Esophagus squamous epithelium (tissue), 5 donors: ENCODE results near the gene GPRASP3. TPM values are rescaled to one million over a fixed set of nuclear protein-coding genes. Genes with fewer than 3 reads are reported as not detected.

ENCODE experiments used
- DNase-seq: peaks from one replicate; lab custom pipeline; 2025; lab: John Stamatoyannopoulos, UW
- H3K27ac ChIP-seq, 4 donors: fragments of 200-600 bp; sonication (generic); one replicate each; pipeline ENCODE4 v1.5.1; 2016 to 2019; ENCODE audit warnings: mild to moderate bottlenecking in 1 of 4
- H3K27me3 ChIP-seq, 4 donors: fragments of 200-600 bp; sonication (generic); 1 replicate in 3 of 4; 2 replicates in 1 of 4; pipeline versions ENCODE4 v1.5.1 to v1.6.0; 2017 to 2021; ENCODE audit warnings: antibody characterized with exemption in 1 of 4
- H3K36me3 ChIP-seq, 3 donors: fragments of 200-600 bp; sonication (generic); one replicate each; pipeline ENCODE4 v1.5.1; 2016 to 2019
- H3K4me1 ChIP-seq, 3 donors: fragments of 200-600 bp; sonication (generic); one replicate each; pipeline ENCODE4 v1.5.1; 2017 to 2019
- H3K4me3 ChIP-seq, 4 donors: fragments of 200-600 bp; sonication (generic); 1 replicate in 3 of 4; 2 replicates in 1 of 4; pipeline ENCODE4 v1.5.1; 2016 to 2019; ENCODE audit warnings: mild to moderate bottlenecking in 2 of 4, moderate library complexity in 1 of 4
- H3K9me3 ChIP-seq, 3 donors: fragments of 200-600 bp; sonication (generic); one replicate each; pipeline ENCODE4 v1.5.1; 2016 to 2019
- CTCF ChIP-seq, 6 experiments: fragments of 450-650 bp in 4 of 6; fragments of 200-600 bp in 2 of 6; sonication (generic) in 2 of 6; IDR thresholded peaks; one replicate each; pipeline ENCODE4 v1.5.1; 2016 to 2019; ENCODE audit warnings: antibody characterized with exemption in 6 of 6, mild to moderate bottlenecking in 4 of 6, moderate library complexity in 4 of 6
- POLR2A ChIP-seq, 4 donors: fragments of 450-650 bp; IDR thresholded peaks; one replicate each; pipeline ENCODE4 v1.6.1; 2017; ENCODE audit warnings: antibody characterized with exemption in 4 of 4, mild to moderate bottlenecking in 4 of 4, moderate library complexity in 3 of 4
- whole genome bisulfite sequencing, 2 donors: methylation state at CpG; one replicate each; pipeline ENCODE4 v1.1.5; 2018; 5-methylcytosine and 5-hydroxymethylcytosine counted together
- intact Hi-C: fragments of 100-400 bp; cut with DNase I; formaldehyde crosslinking; loops from one replicate; pipeline ENCODE4 v1.15.0; 2022
- total RNA-seq, 4 donors: library from RNA; depleted of rRNA; stranded (reverse); fragments of >200 nt; gene quantifications; one replicate each; pipeline ENCODE4 v1.1.0, GENCODE V29; 2016
- donor health status: DM: yes; HTN: yes; CAD: no.

Gene GPRASP3
- total RNA-seq, 4 donors from 2014 or later: 1.4 to 3.8 (median 2.5) TPM

- Histone ChIP-seq H3K4me1 (no peaks in the 10 kb centered on the region), H3K36me3 (no peaks in the 10 kb centered on the region), H3K9me3 (peaks cover 0 to 7% (median 0%) of the 10 kb centered on the region in 3 donors), H3K27me3 (no peaks in the 10 kb centered on the region), H3K4me3 (no peak overlapping the region), H3K27ac (no peak overlapping the region)
- TF ChIP-seq CTCF (IDR thresholded peaks at IDR 0.05) (no peak), POLR2A (IDR thresholded peaks at IDR 0.05) (no peak)
- DNase-seq: no peak
- intact Hi-C loops: no loop called here
Observed at GRCh38 chrX:102696306-102696705, 24.2 kb upstream of the GPRASP3 start.

GRCh38 chrX:102697494-102697893 lies 23.0 kb upstream of the GPRASP3 start:
- TF ChIP-seq CTCF (IDR thresholded peaks at IDR 0.05) (no peak), POLR2A (IDR thresholded peaks at IDR 0.05) (no peak)
- intact Hi-C loops: no loop called here
- DNase-seq: no peak
- Histone ChIP-seq H3K27me3 (no peaks in the 10 kb centered on the region), H3K27ac (no peak overlapping the region), H3K4me1 (no peaks in the 10 kb centered on the region), H3K36me3 (no peaks in the 10 kb centered on the region), H3K9me3 (no peaks in the 10 kb centered on the region), H3K4me3 (no peak overlapping the region)

GRCh38 chrX:102708900-102709299 lies 11.6 kb upstream of the GPRASP3 start:
- no peaks in the 10 kb centered on the region for H3K36me3 ChIP-seq
- no peak overlapping the region for H3K4me3 ChIP-seq
- H3K9me3 ChIP-seq: no peaks in the 10 kb centered on the region
- 40 to 44% methylated on average over 2 of the region's 2 CpGs for WGBS, 2 donors
- TF ChIP-seq CTCF (IDR thresholded peaks at IDR 0.05): no peak
- TF ChIP-seq POLR2A (IDR thresholded peaks at IDR 0.05): no peak
- peaks cover 0 to 6% (median 0%) of the 10 kb centered on the region in 3 donors for H3K4me1 ChIP-seq
- no peak overlapping the region for H3K27ac ChIP-seq
- no peak for DNase-seq
- no peaks in the 10 kb centered on the region for H3K27me3 ChIP-seq
- intact Hi-C loops: no loop called here

- Histone ChIP-seq H3K27me3 (no peaks in the 10 kb centered on the region), H3K4me3 (peak overlapping the region; percentile 55 to 68 (median 60)), H3K9me3 (no peaks in the 10 kb centered on the region), H3K4me1 (peaks cover 0 to 6% (median 0%) of the 10 kb centered on the region in 3 donors), H3K36me3 (no peaks in the 10 kb centered on the region), H3K27ac (no peak overlapping the region)
- intact Hi-C loops: no loop called here
- TF ChIP-seq POLR2A (IDR thresholded peaks at IDR 0.05) (no peak), CTCF (IDR thresholded peaks at IDR 0.05) (no peak)
- 51% methylated on average over 4 of the region's 19 CpGs; no CpG with 5 or more reads in 1 of the 2 donors for WGBS, 2 donors
- DNase-seq: no peak
Observed at GRCh38 chrX:102711872-102712215, 8.7 kb upstream of the GPRASP3 start.

- WGBS, 2 donors: 17% methylated on average over 10 of the region's 68 CpGs; no CpG with 5 or more reads in 1 of the 2 donors
- intact Hi-C loops: no loop called here
- no peaks in the 10 kb centered on the region for H3K9me3 ChIP-seq
- DNase-seq: no peak
- H3K36me3 ChIP-seq: no peaks in the 10 kb centered on the region
- H3K4me3 ChIP-seq: peak within 1 kb of the TSS; percentile 55 to 68 (median 60)
- H3K27ac ChIP-seq: peak within 1 kb of the TSS; percentile 79 to 86 (median 81)
- no peak for TF ChIP-seq POLR2A (IDR thresholded peaks at IDR 0.05)
- no peak for TF ChIP-seq CTCF (IDR thresholded peaks at IDR 0.05)
- no peaks in the 10 kb centered on the region for H3K27me3 ChIP-seq
- peaks cover 0 to 6% (median 0%) of the 10 kb centered on the region in 3 donors for H3K4me1 ChIP-seq
Observed at GRCh38 chrX:102712216-102712966, 8.2 kb upstream of the GPRASP3 start, which contains the start of gene GPRASP2. TSS of gene GPRASP2 (plus strand) at chrX:102712448. CDS start at chrX:102714870, 2,422 bp downstream.
